Measurements from ENCODE around the gene GCG. TPM values are rescaled to one million over a fixed set of nuclear protein-coding genes. Genes with fewer than 3 reads are reported as not detected.

The GCG gene
- total and polyA plus RNA-seq, 8 donors, result 0.50 to 59.5 (median 2.8) TPM; not detected in 4

DNA sequence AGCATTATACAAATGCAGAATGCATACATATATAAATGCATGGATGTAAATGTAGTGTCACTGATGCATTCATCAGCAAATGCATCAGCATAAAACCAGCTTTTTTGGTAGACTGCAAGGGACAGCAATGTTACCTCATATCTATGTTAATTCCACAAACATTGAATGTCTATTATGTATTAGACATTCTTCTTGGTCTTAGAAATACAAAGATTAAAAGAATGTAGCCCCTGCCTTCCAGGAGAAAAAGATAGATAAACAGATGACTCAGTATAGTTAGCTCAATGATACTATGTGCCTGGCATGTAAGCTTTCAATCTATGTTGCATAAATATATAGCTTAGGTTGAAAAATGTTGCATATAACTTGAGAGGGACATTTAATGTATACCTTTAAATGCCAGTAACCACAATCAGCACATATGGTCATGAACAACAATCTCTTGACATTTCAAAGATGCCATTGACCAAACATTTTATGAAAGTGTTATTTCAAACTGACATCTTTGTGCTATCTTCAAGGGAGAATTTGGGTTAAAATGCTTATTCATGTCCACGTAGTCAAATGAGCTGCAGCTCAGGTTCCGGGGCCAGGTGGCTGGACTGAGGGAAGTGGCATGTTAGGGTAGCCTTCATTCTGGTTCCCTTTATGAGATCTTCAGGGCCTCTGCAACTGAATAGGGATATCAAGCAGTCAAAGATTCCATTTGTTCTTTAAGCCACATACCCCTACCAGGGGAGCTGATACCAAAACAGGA is 45.2 kb upstream of the GCG start:
- no peak for DNase-seq
- WGBS, 5 donors, result 79 to 88% (median 83%) methylated on average over 2 of the region's 2 CpGs
- H3K27me3 ChIP-seq, result peaks cover 0 to 4% (median 0%) of the 10 kb centered on the region in 3 donors
- H3K4me1 ChIP-seq, result no peaks in the 10 kb centered on the region
- intact Hi-C loops (cut with DNase I; ENCODE audit: low total_unique reads), result no loop called here
- H3K36me3 ChIP-seq, result no peaks in the 10 kb centered on the region
- H3K9me3 ChIP-seq, result no peaks in the 10 kb centered on the region
- no peak overlapping the region for H3K4me3 ChIP-seq
- TF ChIP-seq POLR2A (IDR thresholded peaks at IDR 0.05), result no peak
- TF ChIP-seq POLR2AphosphoS5 (IDR thresholded peaks at IDR 0.05), result no peak
- TF ChIP-seq, protein P1, sequence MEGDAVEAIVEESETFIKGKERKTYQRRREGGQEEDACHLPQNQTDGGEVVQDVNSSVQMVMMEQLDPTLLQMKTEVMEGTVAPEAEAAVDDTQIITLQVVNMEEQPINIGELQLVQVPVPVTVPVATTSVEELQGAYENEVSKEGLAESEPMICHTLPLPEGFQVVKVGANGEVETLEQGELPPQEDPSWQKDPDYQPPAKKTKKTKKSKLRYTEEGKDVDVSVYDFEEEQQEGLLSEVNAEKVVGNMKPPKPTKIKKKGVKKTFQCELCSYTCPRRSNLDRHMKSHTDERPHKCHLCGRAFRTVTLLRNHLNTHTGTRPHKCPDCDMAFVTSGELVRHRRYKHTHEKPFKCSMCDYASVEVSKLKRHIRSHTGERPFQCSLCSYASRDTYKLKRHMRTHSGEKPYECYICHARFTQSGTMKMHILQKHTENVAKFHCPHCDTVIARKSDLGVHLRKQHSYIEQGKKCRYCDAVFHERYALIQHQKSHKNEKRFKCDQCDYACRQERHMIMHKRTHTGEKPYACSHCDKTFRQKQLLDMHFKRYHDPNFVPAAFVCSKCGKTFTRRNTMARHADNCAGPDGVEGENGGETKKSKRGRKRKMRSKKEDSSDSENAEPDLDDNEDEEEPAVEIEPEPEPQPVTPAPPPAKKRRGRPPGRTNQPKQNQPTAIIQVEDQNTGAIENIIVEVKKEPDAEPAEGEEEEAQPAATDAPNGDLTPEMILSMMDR (IDR thresholded peaks at IDR 0.05), result no peak
- TF ChIP-seq EP300 (IDR thresholded peaks at IDR 0.05), result no peak
- no peak overlapping the region for H3K27ac ChIP-seq

DNA sequence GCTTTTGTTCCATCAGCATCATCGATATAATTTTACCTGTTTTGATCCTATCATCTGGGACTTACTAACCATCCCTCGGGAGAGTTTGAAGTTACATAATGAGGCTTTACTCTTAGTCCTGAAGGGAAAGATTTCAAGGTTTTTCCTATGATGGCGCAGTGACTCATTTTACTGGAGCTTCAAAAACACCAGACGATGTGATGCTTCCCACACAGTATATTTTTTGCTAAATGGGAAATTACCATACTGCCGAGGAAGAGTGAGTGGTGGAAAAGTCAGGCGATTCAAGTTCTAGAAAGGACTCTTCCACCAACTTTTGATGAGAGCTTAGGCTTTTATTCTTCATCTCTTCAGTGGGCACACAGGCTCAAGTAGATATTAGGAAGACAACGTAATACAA is 44.6 kb upstream of the GCG start:
- no peak for DNase-seq
- 87 to 91% (median 88%) methylated on average over 7 of the region's 7 CpGs for WGBS, 5 donors
- H3K27me3 ChIP-seq, result peaks cover 0 to 4% (median 0%) of the 10 kb centered on the region in 3 donors
- no peak overlapping the region for H3K27ac ChIP-seq
- TF ChIP-seq POLR2AphosphoS5 (IDR thresholded peaks at IDR 0.05), result no peak
- TF ChIP-seq EP300 (IDR thresholded peaks at IDR 0.05), result no peak
- TF ChIP-seq, protein P1 (IDR thresholded peaks at IDR 0.05), result no peak
- no peak for TF ChIP-seq POLR2A (IDR thresholded peaks at IDR 0.05)
- H3K9me3 ChIP-seq, result no peaks in the 10 kb centered on the region
- intact Hi-C loops (cut with DNase I; ENCODE audit: low total_unique reads), result no loop called here
- no peaks in the 10 kb centered on the region for H3K4me1 ChIP-seq
- no peak overlapping the region for H3K4me3 ChIP-seq
- H3K36me3 ChIP-seq, result no peaks in the 10 kb centered on the region

DNA sequence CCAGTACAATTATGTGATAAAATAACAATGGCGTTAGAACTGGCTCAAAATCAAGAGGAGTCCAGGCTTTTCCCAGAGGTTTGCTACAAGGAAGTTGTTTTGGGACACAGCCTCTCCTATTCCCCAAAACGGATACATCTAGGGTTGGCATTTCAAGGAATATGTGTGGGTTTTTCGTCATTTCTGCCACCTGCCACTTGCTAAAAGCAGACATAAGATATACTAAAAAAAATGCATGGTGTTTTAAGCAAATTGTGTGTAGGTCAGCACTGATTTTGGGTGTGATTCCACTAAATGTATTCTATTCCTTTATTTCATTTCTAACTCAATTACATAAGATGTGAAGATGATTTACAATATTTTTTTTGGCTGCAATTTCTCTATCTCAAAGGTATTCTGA is 36.4 kb upstream of the GCG start:
- TF ChIP-seq, protein P1 (IDR thresholded peaks at IDR 0.05), result no peak
- TF ChIP-seq POLR2A (IDR thresholded peaks at IDR 0.05) (no peak), POLR2AphosphoS5 (IDR thresholded peaks at IDR 0.05) (no peak), EP300 (IDR thresholded peaks at IDR 0.05) (no peak)
- Histone ChIP-seq H3K9me3 (no peaks in the 10 kb centered on the region), H3K27ac (no peak overlapping the region), H3K4me1 (no peaks in the 10 kb centered on the region), H3K27me3 (no peaks in the 10 kb centered on the region), H3K4me3 (no peak overlapping the region), H3K36me3 (no peaks in the 10 kb centered on the region)
- intact Hi-C loops (cut with DNase I; ENCODE audit: low total_unique reads), result no loop called here
- no peak for DNase-seq
- WGBS, 5 donors, result 68 to 85% (median 75%) methylated on average over 3 of the region's 3 CpGs

DNA sequence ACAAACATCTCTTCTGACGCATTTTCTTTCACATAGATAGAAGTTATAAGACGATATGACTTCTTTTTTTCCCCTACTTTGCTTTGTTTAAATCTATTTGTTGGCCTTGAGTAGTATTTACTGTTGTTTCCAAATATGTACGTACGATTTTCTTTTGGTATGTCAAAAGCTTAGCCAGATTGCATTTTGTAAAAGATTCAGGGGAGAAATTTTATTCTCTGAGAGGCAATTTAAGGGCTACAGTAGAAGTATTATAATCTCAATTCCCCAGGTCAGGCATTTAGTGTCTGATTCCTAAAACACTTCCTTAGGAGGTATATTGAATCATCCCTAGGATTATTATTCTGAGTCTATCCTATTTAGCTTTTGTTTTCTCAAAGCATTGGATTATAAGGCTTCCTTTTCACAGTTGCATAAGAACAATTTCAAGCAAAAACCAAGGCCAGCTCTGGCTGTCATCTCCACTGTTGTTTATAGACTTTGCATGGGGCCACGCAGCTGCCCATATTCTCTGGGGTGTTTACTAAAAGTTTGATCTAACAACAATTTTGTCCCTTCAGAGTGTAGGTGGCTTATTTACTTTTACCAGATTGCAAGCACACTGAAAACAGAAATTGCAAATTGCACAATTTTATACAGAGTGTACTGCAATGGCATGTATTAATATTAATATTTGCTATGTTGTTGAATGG is 33.6 kb upstream of the GCG start:
- intact Hi-C loops (cut with DNase I; ENCODE audit: low total_unique reads), result no loop called here
- Histone ChIP-seq H3K27ac (no peak overlapping the region), H3K4me3 (no peak overlapping the region), H3K9me3 (no peaks in the 10 kb centered on the region), H3K36me3 (no peaks in the 10 kb centered on the region), H3K27me3 (no peaks in the 10 kb centered on the region), H3K4me1 (no peaks in the 10 kb centered on the region)
- DNase-seq, result no peak
- TF ChIP-seq POLR2AphosphoS5 (IDR thresholded peaks at IDR 0.05) (no peak), EP300 (IDR thresholded peaks at IDR 0.05) (no peak), POLR2A (IDR thresholded peaks at IDR 0.05) (no peak)
- TF ChIP-seq, protein P1 (IDR thresholded peaks at IDR 0.05), result no peak
- 69 to 80% (median 75%) methylated on average over 5 of the region's 5 CpGs for WGBS, 5 donors

Measured in stomach (tissue), 9 donors.